Hepatocyte (in vitro differentiated cells): ENCODE results near the gene ADAMTS9. TPM values are rescaled to one million over a fixed set of nuclear protein-coding genes. Genes with fewer than 3 reads are reported as not detected.

ENCODE experiments used
- DNase-seq: peaks from one replicate; pipeline ENCODE4 v3.0.0-alpha.2; 2016; ENCODE audit warnings: low spot score
- H2AFZ ChIP-seq: fragments of 200-600 bp; sonication (generic); 2 replicates; pipeline ENCODE4 v1.6.0; 2016; ENCODE audit warnings: antibody characterized with exemption, mild to moderate bottlenecking
- H3K27ac ChIP-seq: fragments of 200-600 bp; sonication (generic); 2 replicates; pipeline ENCODE4 v1.5.1; 2016; ENCODE audit warnings: mild to moderate bottlenecking
- H3K27me3 ChIP-seq: fragments of 200-600 bp; sonication (generic); 2 replicates; pipeline ENCODE4 v1.6.1; 2016
- H3K36me3 ChIP-seq: fragments of 200-600 bp; sonication (generic); replicated peaks from 2 replicates; pipeline ENCODE4 v1.5.1; 2016; ENCODE audit warnings: low read depth; ENCODE audit not compliant: insufficient read depth
- H3K4me1 ChIP-seq: fragments of 200-600 bp; sonication (generic); 2 replicates; pipeline ENCODE4 v1.5.1; 2016; ENCODE audit warnings: mild to moderate bottlenecking, moderate library complexity; ENCODE audit not compliant: insufficient read depth
- H3K4me2 ChIP-seq: fragments of 200-600 bp; sonication (generic); 2 replicates; pipeline ENCODE4 v1.6.0; 2016
- H3K4me3 ChIP-seq: fragments of 200-600 bp; sonication (generic); 2 replicates; pipeline ENCODE4 v1.5.1; 2016; ENCODE audit warnings: mild to moderate bottlenecking
- H3K79me2 ChIP-seq: fragments of 200-600 bp; sonication (generic); 2 replicates; pipeline ENCODE4 v1.6.0; 2017; ENCODE audit warnings: mild to moderate bottlenecking
- H3K9me2 ChIP-seq: fragments of 200-600 bp; sonication (generic); replicated peaks from 2 replicates; pipeline ENCODE4 v1.6.0; 2017; ENCODE audit warnings: mild to moderate bottlenecking; ENCODE audit not compliant: insufficient read depth
- H3K9me3 ChIP-seq: fragments of 200-600 bp; sonication (generic); 2 replicates; pipeline ENCODE4 v1.5.1; 2016; ENCODE audit warnings: low read depth, mild to moderate bottlenecking
- H4K20me1 ChIP-seq: fragments of 200-600 bp; sonication (generic); 2 replicates; pipeline ENCODE4 v1.6.0; 2016; ENCODE audit warnings: mild to moderate bottlenecking; ENCODE audit not compliant: insufficient read depth, poor library complexity, severe bottlenecking
- CTCF ChIP-seq: fragments of 200-600 bp; sonication (generic); IDR thresholded peaks from 2 replicates; pipeline ENCODE4 v1.5.1; 2016; ENCODE audit warnings: antibody characterized with exemption, mild to moderate bottlenecking; ENCODE audit not compliant: poor library complexity
- EZH2 ChIP-seq: fragments of 200-600 bp; sonication (generic); IDR thresholded peaks from 2 replicates; pipeline ENCODE4 v1.6.1; 2016; ENCODE audit warnings: antibody characterized with exemption, mild to moderate bottlenecking, borderline replicate concordance
- EZH2phosphoT487 ChIP-seq: fragments of 200-600 bp; sonication (generic); IDR thresholded peaks from one replicate; pipeline ENCODE4 v1.6.1; 2018; ENCODE audit warnings: antibody characterized with exemption, mild to moderate bottlenecking, low read depth, moderate library complexity; ENCODE audit not compliant: unreplicated experiment, severe bottlenecking
- WGBS: methylation state at CpG from one replicate; pipeline ENCODE4 v1.1.6; 2016; ENCODE audit warnings: low lambda C conversion rate; ENCODE audit errors: missing lambda C conversion rate; 5-methylcytosine and 5-hydroxymethylcytosine counted together
- polyA plus RNA-seq: library from polyadenylated mRNA; unstranded; fragments of >200 nt; fragmentation: Nextera tagmentation; extraction: Ambion mirVana; gene quantifications from 2 replicates; pipeline ENCODE4 v1.2.1, GENCODE V29; 2016
- total RNA-seq: library from RNA; depleted of rRNA; stranded (reverse); fragments of >200 nt; gene quantifications from 2 replicates; pipeline ENCODE4 v1.2.3, GENCODE V29; 2014

ADAMTS9 gene
- total and polyA plus RNA-seq, 2 experiments from 2014 or later, result 56.9 to 145 TPM

- H2AFZ ChIP-seq, result no peak overlapping the region
- 66% methylated on average over 3 of the region's 3 CpGs for WGBS
- peak; percentile 44 for DNase-seq
- no peaks in the 10 kb centered on the region for H3K4me1 ChIP-seq
- H3K79me2 ChIP-seq, result peaks cover 10% of the 10 kb centered on the region
- no peak overlapping the region for H3K4me2 ChIP-seq
- H3K27ac ChIP-seq, result no peak overlapping the region
- no peaks in the 10 kb centered on the region for H4K20me1 ChIP-seq
- H3K9me3 ChIP-seq, result no peaks in the 10 kb centered on the region
- TF ChIP-seq EZH2phosphoT487 (no peak), EZH2 (no peak), CTCF (no peak)
- H3K4me3 ChIP-seq, result no peak overlapping the region
- no peaks in the 10 kb centered on the region for H3K27me3 ChIP-seq
- no peaks in the 10 kb centered on the region for H3K36me3 ChIP-seq
- no peaks in the 10 kb centered on the region for H3K9me2 ChIP-seq
Observed at GRCh38 chr3:64691051-64691450, 3.3 kb upstream of the ADAMTS9 start.

GRCh38 chr3:64687086-64687780, 567 bp downstream of the ADAMTS9 start:
- WGBS, result 1% methylated on average over 18 of the region's 42 CpGs
- H3K36me3 ChIP-seq, result no peaks in the 10 kb centered on the region
- peak overlapping the region; percentile 68 for H3K4me3 ChIP-seq
- no peaks in the 10 kb centered on the region for H3K9me2 ChIP-seq
- no peaks in the 10 kb centered on the region for H3K4me1 ChIP-seq
- H3K4me2 ChIP-seq, result peak overlapping the region; percentile 85
- H3K27ac ChIP-seq, result peak overlapping the region; percentile 94
- H3K79me2 ChIP-seq, result peaks cover 34% of the 10 kb centered on the region
- peaks cover 6% of the 10 kb centered on the region for H4K20me1 ChIP-seq
- no peak overlapping the region for H2AFZ ChIP-seq
- H3K27me3 ChIP-seq, result no peaks in the 10 kb centered on the region
- TF ChIP-seq EZH2phosphoT487 (no peak), CTCF (no peak), EZH2 (no peak)
- H3K9me3 ChIP-seq, result no peaks in the 10 kb centered on the region
- DNase-seq, result no peak

- H3K4me1 ChIP-seq, result no peaks in the 10 kb centered on the region
- no peaks in the 10 kb centered on the region for H3K9me2 ChIP-seq
- H4K20me1 ChIP-seq, result peaks cover 6% of the 10 kb centered on the region
- peak overlapping the region; percentile 85 for H3K4me2 ChIP-seq
- WGBS, result 2% methylated on average over 31 of the region's 31 CpGs
- peaks cover 42% of the 10 kb centered on the region for H3K79me2 ChIP-seq
- DNase-seq, result peak; percentile 72
- H3K9me3 ChIP-seq, result no peaks in the 10 kb centered on the region
- H2AFZ ChIP-seq, result peak overlapping the region; percentile 11
- no peaks in the 10 kb centered on the region for H3K36me3 ChIP-seq
- peak overlapping the region; percentile 94 for H3K27ac ChIP-seq
- peak; percentile 3 for TF ChIP-seq CTCF
- no peak for TF ChIP-seq EZH2phosphoT487
- no peaks in the 10 kb centered on the region for H3K27me3 ChIP-seq
- peak overlapping the region; percentile 68 for H3K4me3 ChIP-seq
Observed at GRCh38 chr3:64686446-64686908, 1.3 kb downstream of the ADAMTS9 start.
